Gastrocnemius medialis (tissue), 4 donors: Measurements from ENCODE around the gene PHTF1.

Source experiments
- CTCF ChIP-seq, 5 experiments: fragments of 450-650 bp in 3 of 5; fragments of 200-600 bp in 2 of 5; sonication (generic) in 2 of 5; IDR thresholded peaks in 4 of 5; conservative IDR thresholded peaks in 1 of 5; 1 replicate in 4 of 5; 2 replicates in 1 of 5; pipeline ENCODE4 v1.5.1; 2016 to 2019; ENCODE audit warnings: antibody characterized with exemption in 5 of 5, mild to moderate bottlenecking in 3 of 5, moderate library complexity in 3 of 5
- POLR2A ChIP-seq, 2 donors: fragments of 450-650 bp; IDR thresholded peaks; one replicate each; pipeline ENCODE4 v1.6.1; 2017; ENCODE audit warnings: antibody characterized with exemption in 2 of 2, mild to moderate bottlenecking in 2 of 2, moderate library complexity in 2 of 2

- TF ChIP-seq CTCF (IDR thresholded peaks at IDR 0.05 in 4 of 5, conservative IDR thresholded peaks at IDR 0.05 in 1 of 5), result no peak
- no peak for TF ChIP-seq POLR2A (IDR thresholded peaks at IDR 0.05)
Measured at GRCh38 chr1:113652771-113653170, 106.5 kb downstream of the PHTF1 start.
